Upper lobe of right lung (tissue), 1 donor: Measurements from ENCODE around the gene FOXP1. TPM values are rescaled to one million over a fixed set of nuclear protein-coding genes. Genes with fewer than 3 reads are reported as not detected.

Experiments
- ATAC-seq: fragments of 200-7000 bp; cut with Tn5 transposase; one replicate; pipeline ENCODE4 v1.9.1; 2020; ENCODE audit warnings: mild to moderate bottlenecking, moderate library complexity
- DNase-seq: peaks from one replicate; pipeline ENCODE4 v3.0.0-alpha.2; 2020
- H3K27ac ChIP-seq: fragments of 200-600 bp; one replicate; pipeline ENCODE4 v1.8.0; 2022
- H3K27me3 ChIP-seq: fragments of 200-600 bp; one replicate; pipeline ENCODE4 v1.8.0; 2022; ENCODE audit warnings: mild to moderate bottlenecking
- H3K36me3 ChIP-seq: fragments of 200-600 bp; one replicate; pipeline ENCODE4 v1.8.0; 2022
- H3K4me1 ChIP-seq: fragments of 200-600 bp; one replicate; pipeline ENCODE4 v1.8.0; 2022
- H3K4me3 ChIP-seq: fragments of 200-600 bp; one replicate; pipeline ENCODE4 v1.8.0; 2022; ENCODE audit warnings: mild to moderate bottlenecking
- H3K9me3 ChIP-seq: fragments of 200-600 bp; one replicate; pipeline ENCODE4 v1.8.0; 2022
- intact Hi-C: fragments of 100-400 bp; cut with DNase I; formaldehyde crosslinking; loops from one replicate; pipeline ENCODE4 v1.11.0; 2022
- total RNA-seq: library from RNA; stranded (reverse); fragmentation: NEBNext Ultra II Directional; extraction: Animal tissue kit (Norgen Biotek cat#: 25700); gene quantifications from one replicate; pipeline ENCODE4 v1.2.1, GENCODE V29; 2021
- TF ChIP-seq, protein P1 (sequence below): fragments of 200-600 bp; IDR thresholded peaks from one replicate; pipeline ENCODE4 v1.8.0; 2022; ENCODE audit warnings: antibody characterized with exemption
- donor health status: DM: no; HTN: yes; CAD: no; lungs with severe emphysema.

FOXP1 gene
- total RNA-seq, 1 donor from 2014 or later = 140 TPM

DNA sequence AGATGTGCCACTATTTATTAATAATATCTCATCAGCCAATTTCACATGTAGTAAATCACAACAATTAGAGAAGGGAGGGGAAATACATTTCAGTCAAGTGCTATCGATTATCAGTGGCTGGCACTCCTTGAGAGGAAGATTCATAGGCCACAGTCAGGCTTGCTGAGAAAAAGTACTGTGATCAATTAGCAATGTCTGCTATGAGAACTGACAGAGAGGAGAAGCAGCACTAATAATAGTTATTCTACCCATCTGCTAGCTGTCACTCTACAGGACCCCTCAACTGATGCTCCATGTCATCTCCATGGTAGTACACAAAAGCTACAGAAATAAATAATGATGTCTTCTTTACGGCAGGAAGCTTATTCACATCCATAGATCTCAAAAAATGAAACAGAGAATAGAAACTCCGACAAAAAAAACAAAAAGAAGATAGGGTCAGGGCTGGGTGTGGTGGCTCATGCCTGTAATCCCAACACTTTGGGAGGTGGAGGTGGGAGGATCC lies 351.3 kb downstream of the FOXP1 start:
- H3K4me1 ChIP-seq = no peaks in the 10 kb centered on the region
- no peak overlapping the region for H3K4me3 ChIP-seq
- no peaks in the 10 kb centered on the region for H3K27me3 ChIP-seq
- no peaks in the 10 kb centered on the region for H3K9me3 ChIP-seq
- intact Hi-C loops = no loop called here
- no peak for ATAC-seq
- TF ChIP-seq, protein P1, sequence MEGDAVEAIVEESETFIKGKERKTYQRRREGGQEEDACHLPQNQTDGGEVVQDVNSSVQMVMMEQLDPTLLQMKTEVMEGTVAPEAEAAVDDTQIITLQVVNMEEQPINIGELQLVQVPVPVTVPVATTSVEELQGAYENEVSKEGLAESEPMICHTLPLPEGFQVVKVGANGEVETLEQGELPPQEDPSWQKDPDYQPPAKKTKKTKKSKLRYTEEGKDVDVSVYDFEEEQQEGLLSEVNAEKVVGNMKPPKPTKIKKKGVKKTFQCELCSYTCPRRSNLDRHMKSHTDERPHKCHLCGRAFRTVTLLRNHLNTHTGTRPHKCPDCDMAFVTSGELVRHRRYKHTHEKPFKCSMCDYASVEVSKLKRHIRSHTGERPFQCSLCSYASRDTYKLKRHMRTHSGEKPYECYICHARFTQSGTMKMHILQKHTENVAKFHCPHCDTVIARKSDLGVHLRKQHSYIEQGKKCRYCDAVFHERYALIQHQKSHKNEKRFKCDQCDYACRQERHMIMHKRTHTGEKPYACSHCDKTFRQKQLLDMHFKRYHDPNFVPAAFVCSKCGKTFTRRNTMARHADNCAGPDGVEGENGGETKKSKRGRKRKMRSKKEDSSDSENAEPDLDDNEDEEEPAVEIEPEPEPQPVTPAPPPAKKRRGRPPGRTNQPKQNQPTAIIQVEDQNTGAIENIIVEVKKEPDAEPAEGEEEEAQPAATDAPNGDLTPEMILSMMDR = no peak
- no peaks in the 10 kb centered on the region for H3K36me3 ChIP-seq
- no peak for DNase-seq
- no peak overlapping the region for H3K27ac ChIP-seq

DNA sequence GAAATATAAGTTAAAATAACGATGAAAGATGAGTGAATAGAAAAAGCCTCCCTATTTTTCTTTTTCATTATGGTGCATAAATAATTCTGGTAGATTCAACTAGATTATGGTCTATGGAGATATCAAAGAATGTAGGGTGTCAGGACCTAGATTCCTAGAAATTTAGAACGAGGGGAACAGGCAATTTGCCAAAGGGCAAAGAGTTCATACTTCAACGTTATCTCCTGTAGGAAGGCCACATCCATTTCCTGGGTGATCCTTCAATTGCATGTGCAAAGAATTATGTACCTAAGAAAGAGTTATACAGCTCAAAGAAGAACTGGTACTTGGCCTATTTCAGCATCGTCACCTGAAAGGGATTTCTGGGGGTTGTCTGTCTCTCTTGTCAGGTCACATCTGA lies 351.8 kb downstream of the FOXP1 start:
- no peak for DNase-seq
- TF ChIP-seq, protein P1 = no peak
- Histone ChIP-seq H3K27ac (no peak overlapping the region), H3K27me3 (no peaks in the 10 kb centered on the region), H3K9me3 (no peaks in the 10 kb centered on the region), H3K4me1 (no peaks in the 10 kb centered on the region), H3K36me3 (no peaks in the 10 kb centered on the region), H3K4me3 (no peak overlapping the region)
- intact Hi-C loops = no loop called here
- ATAC-seq = no peak

DNA sequence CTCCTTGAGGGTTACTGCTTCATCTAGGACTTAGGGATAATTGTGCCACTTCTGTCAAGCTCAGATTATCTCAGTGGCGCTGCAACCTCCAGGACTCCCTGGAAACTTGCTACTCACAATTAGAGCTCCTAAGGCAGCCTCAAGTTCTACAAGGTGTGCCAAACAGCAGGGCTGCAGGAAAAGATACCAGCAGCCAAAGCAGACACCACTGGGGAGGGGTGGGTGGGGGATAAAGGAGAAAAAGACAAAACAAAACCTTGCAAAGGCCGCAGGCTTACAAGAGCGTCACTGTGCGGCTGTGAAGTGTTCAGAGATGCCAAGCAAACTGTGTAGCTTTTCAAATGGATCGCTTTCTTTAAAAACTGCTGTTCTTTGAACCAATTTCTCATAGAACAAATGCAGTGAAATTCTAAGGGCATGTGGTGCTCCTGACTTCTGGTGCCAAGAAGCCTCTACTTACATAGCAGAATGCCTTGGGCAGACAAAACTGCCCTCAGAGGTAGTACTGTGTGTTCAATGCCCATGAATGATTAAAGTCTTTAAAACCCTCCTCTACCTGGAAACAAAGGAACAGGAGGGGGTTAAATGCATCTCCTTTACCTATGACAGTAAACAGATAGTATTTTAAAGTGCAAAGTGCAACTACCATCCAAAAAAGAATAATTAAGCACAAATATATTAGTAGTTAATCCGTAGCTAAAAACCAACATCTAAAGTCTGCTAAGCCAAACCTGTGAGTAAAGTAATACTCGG lies 353.4 kb downstream of the FOXP1 start:
- intact Hi-C loops = no loop called here
- TF ChIP-seq, protein P1 = no peak
- Histone ChIP-seq H3K27me3 (no peaks in the 10 kb centered on the region), H3K4me3 (no peak overlapping the region), H3K27ac (no peak overlapping the region), H3K4me1 (no peaks in the 10 kb centered on the region), H3K36me3 (no peaks in the 10 kb centered on the region), H3K9me3 (no peaks in the 10 kb centered on the region)
- no peak for DNase-seq
- ATAC-seq = no peak

DNA sequence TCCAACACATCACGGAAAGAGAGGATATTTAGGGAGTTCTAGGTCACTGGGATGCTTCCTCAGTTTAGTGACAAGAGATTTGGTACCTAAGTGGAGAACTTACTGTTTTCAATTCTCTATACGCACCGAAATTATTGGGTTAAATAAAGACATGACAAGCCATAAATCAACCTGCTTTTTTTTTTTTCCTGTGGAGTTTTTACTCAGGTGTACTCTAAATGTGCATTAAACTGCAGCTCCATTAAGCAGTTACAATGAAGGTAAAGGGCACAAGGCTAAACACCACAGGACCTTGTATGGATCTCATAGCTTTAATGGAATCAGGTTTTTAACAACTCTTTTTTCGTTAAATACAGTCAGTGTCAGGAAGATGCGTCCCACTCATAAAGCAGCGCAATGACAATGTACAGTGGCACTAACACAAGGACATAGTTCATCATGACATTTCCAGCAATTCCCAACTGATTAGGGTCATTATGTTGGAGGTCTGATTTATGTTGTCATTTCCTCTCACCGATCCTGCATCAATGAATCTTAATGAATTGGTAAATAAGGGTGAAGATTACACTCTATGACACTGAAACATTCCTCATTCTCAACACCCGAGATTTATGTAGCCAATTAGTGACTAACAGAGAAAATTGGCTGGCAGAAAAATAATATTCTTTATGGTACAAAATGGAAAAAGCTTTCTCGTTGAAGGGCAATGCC lies 355.2 kb downstream of the FOXP1 start:
- H3K4me1 ChIP-seq = no peaks in the 10 kb centered on the region
- H3K27ac ChIP-seq = no peak overlapping the region
- intact Hi-C loops = no loop called here
- TF ChIP-seq, protein P1 = no peak
- no peaks in the 10 kb centered on the region for H3K27me3 ChIP-seq
- H3K36me3 ChIP-seq = no peaks in the 10 kb centered on the region
- no peak overlapping the region for H3K4me3 ChIP-seq
- ATAC-seq (no peak), DNase-seq (no peak)
- H3K9me3 ChIP-seq = no peaks in the 10 kb centered on the region

DNA sequence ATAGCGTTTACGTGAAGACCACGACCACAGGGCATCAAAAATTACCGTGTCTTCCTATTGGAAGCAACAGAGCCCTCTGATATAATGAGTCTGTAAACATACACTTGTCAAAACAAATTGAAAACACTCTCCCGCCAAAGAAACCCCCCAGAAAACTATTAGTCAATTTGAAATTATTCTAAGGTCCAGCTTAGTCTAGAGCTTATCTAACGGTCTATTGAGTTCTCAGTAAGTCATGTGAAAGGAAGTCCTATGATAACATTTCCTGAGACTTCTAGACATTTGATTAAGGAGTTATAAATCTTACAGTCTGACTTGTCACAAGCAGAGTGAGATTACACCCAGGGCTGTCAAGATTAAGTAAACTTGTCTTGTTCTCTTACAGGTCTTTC lies 356.3 kb downstream of the FOXP1 start:
- Histone ChIP-seq H3K9me3 (no peaks in the 10 kb centered on the region), H3K27ac (peak overlapping the region; percentile 25), H3K36me3 (no peaks in the 10 kb centered on the region), H3K4me1 (no peaks in the 10 kb centered on the region), H3K27me3 (no peaks in the 10 kb centered on the region), H3K4me3 (peak overlapping the region; percentile 29)
- ATAC-seq (peak; percentile 51), DNase-seq (no peak)
- intact Hi-C loops = no loop called here
- TF ChIP-seq, protein P1 = no peak
